ENCODE measurements around the gene RASAL2. TPM values are rescaled to one million over a fixed set of nuclear protein-coding genes. Genes with fewer than 3 reads are reported as not detected.
"Not testable (repeated sequence)": the region's sequence is repeated elsewhere in the genome, so short reads cannot be mapped to it uniquely, and the experiment has no call there.

The RASAL2 gene
- total RNA-seq, 1 donor: 0.84 TPM

GRCh38 chr1:178243119-178243518, 149.2 kb downstream of the RASAL2 start:
- no peaks in the 10 kb centered on the region for H3K27me3 ChIP-seq (ENCODE audit: insufficient read depth, low read length)
- H3K4me1 ChIP-seq (ENCODE audit: insufficient read depth, low read length): no peaks in the 10 kb centered on the region
- H3K4me3 ChIP-seq (ENCODE audit: low read length): no peak overlapping the region
- H3K9me3 ChIP-seq (ENCODE audit: low read depth, low read length): no peaks in the 10 kb centered on the region

GRCh38 chr1:178243890-178244289, 150.0 kb downstream of the RASAL2 start:
- Histone ChIP-seq H3K4me1 (ENCODE audit: insufficient read depth, low read length) (no peaks in the 10 kb centered on the region), H3K4me3 (ENCODE audit: low read length) (no peak overlapping the region), H3K27me3 (ENCODE audit: insufficient read depth, low read length) (no peaks in the 10 kb centered on the region), H3K9me3 (ENCODE audit: low read depth, low read length) (no peaks in the 10 kb centered on the region)

GRCh38 chr1:178248284-178248683, 154.4 kb downstream of the RASAL2 start:
- H3K4me1 ChIP-seq (ENCODE audit: insufficient read depth, low read length); H3K4me3 ChIP-seq (ENCODE audit: low read length); H3K27me3 ChIP-seq (ENCODE audit: insufficient read depth, low read length); H3K9me3 ChIP-seq (ENCODE audit: low read depth, low read length): not testable (repeated sequence)

DNA sequence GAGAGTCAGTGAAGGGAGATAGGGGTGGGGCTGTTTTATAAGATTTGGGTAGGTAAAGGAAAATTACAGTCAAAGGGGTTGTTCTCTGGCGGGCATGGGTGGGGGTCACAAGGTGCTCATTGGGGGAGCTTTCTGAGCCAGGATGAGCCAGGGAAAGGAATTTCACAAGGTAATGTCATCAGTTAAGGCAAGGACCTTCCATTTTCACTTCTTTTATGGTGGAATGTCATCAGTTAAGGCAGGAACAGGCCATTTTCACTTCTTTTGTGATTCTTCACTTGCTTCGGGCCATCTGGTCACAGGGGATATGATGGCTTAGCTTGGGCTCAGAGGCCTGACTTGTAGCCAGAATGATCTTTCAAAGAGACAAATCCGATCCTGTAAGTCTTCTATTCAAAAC, 159.7 kb downstream of the RASAL2 start:
- not testable (repeated sequence) for H3K4me3 ChIP-seq (ENCODE audit: low read length); H3K27me3 ChIP-seq (ENCODE audit: insufficient read depth, low read length); H3K4me1 ChIP-seq (ENCODE audit: insufficient read depth, low read length); H3K9me3 ChIP-seq (ENCODE audit: low read depth, low read length)

DNA sequence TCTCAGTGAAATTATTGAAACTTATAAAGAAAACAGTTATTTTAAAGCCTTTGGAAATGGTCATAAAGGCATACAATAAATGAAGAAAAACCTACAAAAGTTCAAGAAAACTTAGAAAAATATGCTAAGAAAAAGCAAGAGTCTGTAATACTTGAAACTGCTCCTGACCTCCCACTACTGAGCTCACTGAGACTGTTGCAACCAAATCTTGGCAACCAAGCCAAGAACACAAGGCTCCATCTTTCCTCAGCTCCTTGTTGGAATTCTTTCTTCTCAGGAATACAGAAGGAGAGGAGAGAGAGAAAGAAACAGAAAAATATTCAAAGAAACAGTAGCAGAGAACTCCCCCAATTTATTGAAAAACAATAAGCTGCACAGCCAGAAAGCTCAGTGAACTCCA, 160.5 kb downstream of the RASAL2 start:
- Histone ChIP-seq H3K27me3 (ENCODE audit: insufficient read depth, low read length) (no peaks in the 10 kb centered on the region), H3K9me3 (ENCODE audit: low read depth, low read length) (peaks cover 4% of the 10 kb centered on the region), H3K4me3 (ENCODE audit: low read length) (no peak overlapping the region), H3K4me1 (ENCODE audit: insufficient read depth, low read length) (no peaks in the 10 kb centered on the region)

- Histone ChIP-seq H3K4me1 (ENCODE audit: insufficient read depth, low read length) (no peaks in the 10 kb centered on the region), H3K27me3 (ENCODE audit: insufficient read depth, low read length) (no peaks in the 10 kb centered on the region), H3K9me3 (ENCODE audit: low read depth, low read length) (peaks cover 4% of the 10 kb centered on the region), H3K4me3 (ENCODE audit: low read length) (no peak overlapping the region)
Observed at GRCh38 chr1:178258536-178258935, 164.6 kb downstream of the RASAL2 start.

DNA sequence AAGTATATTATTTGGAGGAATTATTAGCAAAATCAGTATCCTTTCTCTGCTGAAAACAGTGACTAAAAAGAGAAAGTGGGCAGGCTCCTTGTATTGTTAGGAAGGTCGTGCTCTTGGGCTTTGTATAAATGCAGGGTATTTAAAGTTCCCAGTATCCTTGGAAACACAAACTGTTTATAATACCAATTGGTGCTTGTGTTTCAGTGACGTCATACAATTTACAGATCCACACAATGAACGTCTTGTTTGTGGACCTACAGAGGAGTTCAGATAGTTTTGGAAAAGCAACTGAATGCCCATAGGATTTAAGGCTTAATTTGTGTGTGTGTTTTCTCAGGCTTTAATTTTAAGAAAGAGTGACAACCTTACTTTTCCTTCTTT, 168.2 kb downstream of the RASAL2 start:
- Histone ChIP-seq H3K9me3 (ENCODE audit: low read depth, low read length) (no peaks in the 10 kb centered on the region), H3K4me1 (ENCODE audit: insufficient read depth, low read length) (no peaks in the 10 kb centered on the region), H3K27me3 (ENCODE audit: insufficient read depth, low read length) (no peaks in the 10 kb centered on the region), H3K4me3 (ENCODE audit: low read length) (no peak overlapping the region)

DNA sequence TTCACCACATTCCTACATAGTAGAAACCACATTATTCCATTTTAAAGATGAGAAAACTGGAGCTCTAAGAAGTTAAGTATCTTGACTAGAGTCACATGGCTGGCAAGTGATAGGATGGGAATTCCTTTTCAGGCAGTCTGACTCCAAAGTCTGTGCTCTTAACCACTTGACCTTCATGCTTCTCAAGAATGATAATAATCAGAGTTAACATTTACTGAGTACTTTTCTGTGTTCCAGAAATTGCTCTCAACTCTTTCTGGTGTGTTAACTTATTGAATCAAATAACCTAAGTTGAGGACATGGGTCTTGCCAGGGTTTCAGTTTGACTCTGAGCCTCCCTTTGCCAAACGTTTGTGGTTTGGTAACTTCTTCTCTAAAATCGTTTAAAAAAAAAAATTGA, 169.4 kb downstream of the RASAL2 start:
- no peaks in the 10 kb centered on the region for H3K27me3 ChIP-seq (ENCODE audit: insufficient read depth, low read length)
- no peaks in the 10 kb centered on the region for H3K9me3 ChIP-seq (ENCODE audit: low read depth, low read length)
- H3K4me1 ChIP-seq (ENCODE audit: insufficient read depth, low read length): no peaks in the 10 kb centered on the region

GRCh38 chr1:178266113-178266512, 172.2 kb downstream of the RASAL2 start:
- Histone ChIP-seq H3K4me1 (ENCODE audit: insufficient read depth, low read length) (no peaks in the 10 kb centered on the region), H3K9me3 (ENCODE audit: low read depth, low read length) (no peaks in the 10 kb centered on the region), H3K27me3 (ENCODE audit: insufficient read depth, low read length) (no peaks in the 10 kb centered on the region)

More for the DNA sequence above, 169.4 kb downstream of the RASAL2 start:
- no peak overlapping the region for H3K4me3 ChIP-seq (ENCODE audit: low read length)

GRCh38 chr1:178266619-178267066, 172.7 kb downstream of the RASAL2 start:
- Histone ChIP-seq H3K4me3 (ENCODE audit: low read length) (no peak overlapping the region), H3K4me1 (ENCODE audit: insufficient read depth, low read length) (no peaks in the 10 kb centered on the region), H3K9me3 (ENCODE audit: low read depth, low read length) (no peaks in the 10 kb centered on the region), H3K27me3 (ENCODE audit: insufficient read depth, low read length) (no peaks in the 10 kb centered on the region)

More at GRCh38 chr1:178266113-178266512, 172.2 kb downstream of the RASAL2 start:
- H3K4me3 ChIP-seq (ENCODE audit: low read length): no peak overlapping the region

- Histone ChIP-seq H3K4me1 (ENCODE audit: insufficient read depth, low read length) (no peaks in the 10 kb centered on the region), H3K27me3 (ENCODE audit: insufficient read depth, low read length) (no peaks in the 10 kb centered on the region), H3K4me3 (ENCODE audit: low read length) (no peak overlapping the region), H3K9me3 (ENCODE audit: low read depth, low read length) (no peaks in the 10 kb centered on the region)
Observed at GRCh38 chr1:178267646-178268094, 173.8 kb downstream of the RASAL2 start.

DNA sequence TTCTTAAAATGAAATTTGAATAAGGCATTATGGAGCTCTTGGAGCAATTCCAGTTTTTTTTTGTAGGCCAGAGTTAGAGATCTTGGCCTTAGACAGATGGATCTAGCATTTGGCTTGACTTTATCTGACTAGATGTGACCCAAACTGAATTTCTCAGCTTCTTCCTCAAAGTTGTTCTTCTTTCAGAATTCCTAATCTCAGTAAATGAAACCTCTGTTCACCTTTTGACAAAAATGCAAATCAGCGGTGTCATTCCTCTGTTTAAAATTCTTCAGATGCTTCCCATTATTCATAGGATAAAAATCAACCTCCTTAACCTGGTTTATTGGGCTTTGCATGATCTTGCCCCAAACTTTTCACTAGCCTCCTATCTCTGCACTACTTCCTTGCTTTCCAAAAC, 177.6 kb downstream of the RASAL2 start:
- Histone ChIP-seq H3K9me3 (ENCODE audit: low read depth, low read length) (no peaks in the 10 kb centered on the region), H3K4me3 (ENCODE audit: low read length) (no peak overlapping the region), H3K27me3 (ENCODE audit: insufficient read depth, low read length) (no peaks in the 10 kb centered on the region), H3K4me1 (ENCODE audit: insufficient read depth, low read length) (peaks cover 21% of the 10 kb centered on the region)

GRCh38 chr1:178273707-178274410, 180.0 kb downstream of the RASAL2 start:
- no peaks in the 10 kb centered on the region for H3K27me3 ChIP-seq (ENCODE audit: insufficient read depth, low read length)
- H3K4me1 ChIP-seq (ENCODE audit: insufficient read depth, low read length): peaks cover 39% of the 10 kb centered on the region
- no peak overlapping the region for H3K4me3 ChIP-seq (ENCODE audit: low read length)
- no peaks in the 10 kb centered on the region for H3K9me3 ChIP-seq (ENCODE audit: low read depth, low read length)

GRCh38 chr1:178275049-178275448, 181.1 kb downstream of the RASAL2 start:
- peaks cover 43% of the 10 kb centered on the region for H3K4me1 ChIP-seq (ENCODE audit: insufficient read depth, low read length)
- H3K4me3 ChIP-seq (ENCODE audit: low read length): no peak overlapping the region
- H3K9me3 ChIP-seq (ENCODE audit: low read depth, low read length): no peaks in the 10 kb centered on the region
- H3K27me3 ChIP-seq (ENCODE audit: insufficient read depth, low read length): no peaks in the 10 kb centered on the region

DNA sequence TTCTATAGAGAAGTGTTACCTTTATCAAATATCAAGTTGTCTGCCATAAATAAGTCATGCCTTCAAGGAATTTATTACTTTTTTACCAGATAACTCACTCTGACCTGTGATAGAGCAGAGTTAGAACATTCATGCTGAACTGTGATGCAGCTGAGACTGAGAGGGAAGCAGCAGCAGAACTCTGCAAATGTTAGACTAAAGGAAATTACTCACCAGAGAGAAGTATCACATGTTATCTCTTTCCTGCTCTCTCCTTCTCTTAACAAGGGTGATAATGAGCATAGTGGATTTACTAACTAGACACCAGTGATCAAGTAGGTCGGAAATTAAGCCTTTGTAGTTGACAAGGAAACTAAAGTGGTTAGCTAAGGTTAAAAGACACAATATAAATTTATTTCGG, 181.6 kb downstream of the RASAL2 start:
- no peak overlapping the region for H3K4me3 ChIP-seq (ENCODE audit: low read length)

DNA sequence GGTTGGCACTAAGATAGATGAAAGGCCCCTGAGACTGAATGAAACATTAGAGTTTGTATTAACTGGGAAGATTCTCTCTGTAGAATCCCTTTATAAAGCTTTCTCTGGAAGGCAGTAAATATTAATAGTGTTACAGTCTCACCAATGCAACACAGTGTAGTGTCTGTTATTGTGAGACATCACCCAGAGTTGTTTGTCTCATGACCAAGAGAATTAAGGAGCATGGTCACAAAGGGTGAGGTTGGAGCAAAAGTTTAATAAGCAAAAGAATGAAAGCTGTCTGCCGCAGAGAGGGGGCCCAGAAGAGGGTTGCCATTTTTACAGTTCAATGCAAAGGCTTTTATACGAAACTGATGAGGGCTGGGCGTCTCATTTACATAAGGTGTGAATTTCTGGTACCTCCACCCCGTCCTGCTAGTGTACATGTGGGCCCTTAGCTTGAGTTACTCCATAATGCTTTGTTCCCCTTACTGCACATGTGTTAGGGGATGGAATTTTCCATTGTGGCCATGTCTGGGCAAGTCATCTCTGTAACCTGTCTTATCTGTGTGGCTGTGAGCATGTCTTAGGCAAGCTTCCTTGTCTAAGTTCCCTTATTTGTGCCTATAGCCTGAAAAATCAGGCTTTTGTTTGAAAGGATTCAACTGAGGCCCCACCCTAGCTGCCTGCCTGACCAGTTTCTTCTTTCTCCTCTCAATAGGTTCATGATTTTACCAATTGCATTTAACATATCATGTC, 184.1 kb downstream of the RASAL2 start:
- H3K4me3 ChIP-seq (ENCODE audit: low read length): no peak overlapping the region
- peaks cover 45% of the 10 kb centered on the region for H3K4me1 ChIP-seq (ENCODE audit: insufficient read depth, low read length)

More for the DNA sequence above, 181.6 kb downstream of the RASAL2 start:
- Histone ChIP-seq H3K4me1 (ENCODE audit: insufficient read depth, low read length) (peaks cover 43% of the 10 kb centered on the region), H3K9me3 (ENCODE audit: low read depth, low read length) (no peaks in the 10 kb centered on the region), H3K27me3 (ENCODE audit: insufficient read depth, low read length) (no peaks in the 10 kb centered on the region)

More for the DNA sequence above, 184.1 kb downstream of the RASAL2 start:
- Histone ChIP-seq H3K27me3 (ENCODE audit: insufficient read depth, low read length) (no peaks in the 10 kb centered on the region), H3K9me3 (ENCODE audit: low read depth, low read length) (no peaks in the 10 kb centered on the region)
